HCT116 (cell line): ENCODE results near the gene ZNG1A. TPM values are rescaled to one million over a fixed set of nuclear protein-coding genes. Genes with fewer than 3 reads are reported as not detected.

ENCODE experiments used
- ATAC-seq: fragments of 200-7000 bp; cut with Tn5 transposase; 2 replicates; pipeline ENCODE4 v1.9.1; 2020; ENCODE audit warnings: mild to moderate bottlenecking, moderate library complexity
- BruUV-seq: library from RNA; stranded (reverse); fragments of 400-500 nt; replicated peaks from 2 replicates; lab custom pipeline; 2021; lab: Mats Ljungman, UMichigan
- CTCF ChIA-PET: fragments of 300-600 bp; sonication (Branson Sonifier 250); formaldehyde crosslinking; loops from one replicate; lab custom pipeline; 2021; ENCODE audit warnings: antibody characterized with exemption; lab: Charles Lee
- POLR2A ChIA-PET: fragments of 300-600, 350-600 bp; sonication (Branson Sonifier 250); formaldehyde crosslinking; loops from one replicate; lab custom pipeline; 2021; ENCODE audit warnings: antibody characterized with exemption; lab: Charles Lee
- RAD21 ChIA-PET, 2 experiments: fragments of 300-600 bp; sonication (Branson Sonifier 250); formaldehyde crosslinking; loops; one replicate each; lab custom pipeline; 2023; ENCODE audit warnings: low total read pairs in 2 of 2; ENCODE audit not compliant: uncharacterized antibody in 2 of 2, unreplicated experiment in 2 of 2, low non-redundant PET in 1 of 2; lab: Charles Lee
- DNase-seq: peaks from one replicate; pipeline ENCODE4 v3.0.0-alpha.2; 2010; ENCODE audit warnings: low read depth, low spot score
- H2AFZ ChIP-seq: fragments of 200-600 bp; shearing (Covaris generic), sonication (generic); 2 replicates; pipeline ENCODE4 v1.6.1; 2017; ENCODE audit warnings: low read depth, mixed run types, mixed read lengths, antibody characterized with exemption, low read length; ENCODE audit not compliant: poor library complexity, severe bottlenecking
- H3K27ac ChIP-seq: 2 replicates; pipeline ENCODE4 v1.5.1; 2012; ENCODE audit warnings: low read depth, low read length
- H3K27me3 ChIP-seq: fragments of 200-600 bp; sonication (generic); 2 replicates; pipeline ENCODE4 v1.6.1; 2016; ENCODE audit warnings: mixed run types, low read length, mixed read lengths; ENCODE audit not compliant: insufficient read depth
- H3K36me3 ChIP-seq, 2 experiments: fragments of 200-500 bp in 1 of 2; fragments of 200-600 bp in 1 of 2; sonication (Bioruptor generic) in 1 of 2; sonication (generic) in 1 of 2; 2 replicates each; pipeline versions ENCODE4 v1.5.1 to v1.6.1; 2014 to 2016; ENCODE audit warnings: low read length in 2 of 2, inconsistent platforms in 1 of 2, mixed read lengths in 1 of 2, mixed run types in 1 of 2; ENCODE audit not compliant: insufficient read depth in 2 of 2, control insufficient read depth in 1 of 2
- H3K4me1 ChIP-seq, 2 experiments: fragments of 200-600 bp in 1 of 2; sonication (generic) in 1 of 2; 2 replicates each; pipeline versions ENCODE4 v1.5.1 to v1.6.1; 2012 to 2017; ENCODE audit warnings: low read length in 2 of 2, inconsistent platforms in 1 of 2, mild to moderate bottlenecking in 1 of 2, mixed read lengths in 1 of 2, mixed run types in 1 of 2, moderate library complexity in 1 of 2; ENCODE audit not compliant: insufficient read depth in 2 of 2, control insufficient read depth in 1 of 2
- H3K4me2 ChIP-seq: fragments of 200-600 bp; sonication (generic); 2 replicates; pipeline ENCODE4 v1.6.1; 2017; ENCODE audit warnings: mixed run types, low read length, mixed read lengths
- H3K4me3 ChIP-seq, 2 experiments: fragments of 200-600 bp in 1 of 2; sonication (generic) in 1 of 2; replicated peaks in 1 of 2; 2 replicates each; pipeline ENCODE4 v1.5.1; 2011 to 2016; ENCODE audit warnings: low read length in 2 of 2, control low read depth in 1 of 2, low read depth in 1 of 2, mild to moderate bottlenecking in 1 of 2, mixed read lengths in 1 of 2, mixed run types in 1 of 2
- H3K79me2 ChIP-seq: fragments of 200-600 bp; sonication (generic); 2 replicates; pipeline ENCODE4 v1.6.1; 2017; ENCODE audit warnings: mild to moderate bottlenecking, mixed run types, low read length, moderate library complexity, mixed read lengths; ENCODE audit not compliant: insufficient read depth
- H3K9ac ChIP-seq: fragments of 200-600 bp; sonication (generic); 2 replicates; pipeline ENCODE4 v1.6.1; 2016; ENCODE audit warnings: low read length, mixed read lengths
- H3K9me2 ChIP-seq: fragments of 200-600 bp; sonication (generic), shearing (Covaris generic); 2 replicates; pipeline ENCODE4 v1.6.1; 2017; ENCODE audit warnings: mixed run types, mild to moderate bottlenecking, moderate library complexity; ENCODE audit not compliant: insufficient read depth
- H3K9me3 ChIP-seq, 2 experiments: fragments of 200-500 bp in 1 of 2; fragments of 200-600 bp in 1 of 2; sonication (Bioruptor generic) in 1 of 2; sonication (generic) in 1 of 2; 2 replicates each; pipeline ENCODE4 v1.6.1; 2014 to 2017; ENCODE audit warnings: low read length in 2 of 2, mixed read lengths in 2 of 2, inconsistent platforms in 1 of 2, low read depth in 1 of 2, mild to moderate bottlenecking in 1 of 2, mixed run types in 1 of 2, moderate library complexity in 1 of 2; ENCODE audit not compliant: control insufficient read depth in 1 of 2, insufficient read depth in 1 of 2
- H4K20me1 ChIP-seq: fragments of 200-600 bp; sonication (generic), shearing (Covaris generic); 2 replicates; pipeline ENCODE4 v1.6.1; 2017; ENCODE audit warnings: mixed run types, mild to moderate bottlenecking, moderate library complexity; ENCODE audit not compliant: insufficient read depth
- FOSL1 ChIP-seq: IDR thresholded peaks from 2 replicates; pipeline ENCODE4 v1.6.1; 2012; ENCODE audit warnings: low read depth
- JUND ChIP-seq: IDR thresholded peaks from 2 replicates; pipeline ENCODE4 v1.6.1; 2012
- POLR2A ChIP-seq: IDR thresholded peaks from 2 replicates; pipeline ENCODE4 v1.7.0; 2011; ENCODE audit warnings: borderline replicate concordance; ENCODE audit not compliant: insufficient read depth, insufficient read length; ENCODE audit errors: extremely low read depth
- RAD21 ChIP-seq: IDR thresholded peaks from 2 replicates; pipeline ENCODE4 v1.6.1; 2012; ENCODE audit warnings: low read depth, mild to moderate bottlenecking
- TCF7L2 ChIP-seq: IDR thresholded peaks from 2 replicates; pipeline ENCODE4 v1.7.0; 2011; ENCODE audit warnings: borderline replicate concordance, inconsistent platforms; ENCODE audit not compliant: insufficient read depth, insufficient read length; ENCODE audit errors: extremely low read depth
- intact Hi-C: fragments of 100-400 bp; cut with micrococcal nuclease; formaldehyde crosslinking; loops from 2 replicates; pipeline ENCODE4 v1.10.0; 2022
- total RNA-seq: library from RNA; stranded (reverse); gene quantifications from one replicate; pipeline ENCODE4 v1.2.1, GENCODE V29; 2021; ENCODE audit not compliant: unreplicated experiment
- TF ChIP-seq, protein P1 (sequence below): IDR thresholded peaks from 2 replicates; pipeline ENCODE4 v1.6.1; 2011; ENCODE audit warnings: mild to moderate bottlenecking, low read length, moderate library complexity; ENCODE audit not compliant: insufficient replicate concordance; ENCODE audit errors: extremely low read depth

The ZNG1A gene
- total RNA-seq, 1 experiment from 2014 or later, result 48.5 TPM

DNA sequence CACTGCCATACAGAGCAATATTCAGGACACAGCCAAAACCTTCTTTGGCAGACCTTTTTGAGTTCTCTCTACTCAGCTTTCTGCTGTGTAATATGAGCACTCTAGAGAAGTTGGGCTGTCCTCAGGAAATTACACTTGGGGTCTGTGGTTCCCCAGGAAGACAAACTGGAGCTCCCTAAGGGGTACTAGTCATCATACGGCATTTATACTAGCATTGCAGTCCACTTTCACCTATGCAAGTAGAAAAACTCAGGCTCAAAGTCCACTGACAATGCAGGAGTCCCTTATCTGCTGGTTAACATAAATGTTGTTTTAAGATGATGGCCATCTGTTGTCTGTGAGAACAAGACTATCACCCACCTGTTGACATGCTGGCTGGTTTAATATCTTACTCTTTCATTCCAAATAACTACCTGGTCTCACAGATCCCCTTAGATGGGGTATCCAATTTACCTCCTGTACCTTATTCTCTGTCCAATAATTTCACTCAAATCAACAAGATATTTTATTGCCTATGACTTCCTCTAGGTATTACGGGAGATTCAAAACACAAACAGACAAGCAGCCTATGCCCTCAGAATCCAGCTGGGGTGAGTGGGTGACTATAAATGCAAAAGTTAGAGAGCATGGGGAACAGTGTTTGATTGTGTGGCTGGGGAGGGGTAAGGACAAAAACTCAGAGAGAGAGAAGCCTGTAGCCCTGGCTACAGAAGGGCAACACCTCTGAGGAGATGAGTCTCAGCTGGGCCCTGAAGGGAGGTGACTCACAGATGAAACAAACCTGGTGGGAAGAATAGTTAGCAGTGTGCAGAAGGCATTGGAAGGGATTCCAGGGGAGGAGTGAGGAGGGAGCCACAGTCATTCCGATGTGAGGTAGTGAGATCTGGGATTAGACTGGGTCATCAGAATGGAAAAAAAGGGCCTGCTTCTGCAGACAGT is 46.0 kb upstream of the ZNG1A start:
- ChIA-PET RAD21 (no interaction called here), POLR2A (no interaction called here), CTCF (no interaction called here)
- no TSS peak for BruUV-seq
- no peak for DNase-seq
- Histone ChIP-seq H3K9ac (no peak overlapping the region), H3K4me1 (no peaks in the 10 kb centered on the region), H3K27me3 (peaks cover 10% of the 10 kb centered on the region; the same call in 1 of the 2 replicates), H3K79me2 (no peaks in the 10 kb centered on the region), H3K36me3 (no peaks in the 10 kb centered on the region), H3K9me3 (no peaks in the 10 kb centered on the region), H2AFZ (no peak overlapping the region), H4K20me1 (no peaks in the 10 kb centered on the region), H3K4me2 (no peak overlapping the region), H3K4me3 (no peak overlapping the region), H3K9me2 (no peaks in the 10 kb centered on the region), H3K27ac (no peak overlapping the region)
- intact Hi-C loops, result no loop called here
- peak; percentile 30; the same call in 1 of the 2 replicates for ATAC-seq
- TF ChIP-seq JUND, result no peak
- 0 out of 2 replicates have a peak, but pooled peaks have one; percentile 7 for TF ChIP-seq FOSL1
- no peak for TF ChIP-seq POLR2A
- TF ChIP-seq TCF7L2, result no peak
- TF ChIP-seq, protein P1, sequence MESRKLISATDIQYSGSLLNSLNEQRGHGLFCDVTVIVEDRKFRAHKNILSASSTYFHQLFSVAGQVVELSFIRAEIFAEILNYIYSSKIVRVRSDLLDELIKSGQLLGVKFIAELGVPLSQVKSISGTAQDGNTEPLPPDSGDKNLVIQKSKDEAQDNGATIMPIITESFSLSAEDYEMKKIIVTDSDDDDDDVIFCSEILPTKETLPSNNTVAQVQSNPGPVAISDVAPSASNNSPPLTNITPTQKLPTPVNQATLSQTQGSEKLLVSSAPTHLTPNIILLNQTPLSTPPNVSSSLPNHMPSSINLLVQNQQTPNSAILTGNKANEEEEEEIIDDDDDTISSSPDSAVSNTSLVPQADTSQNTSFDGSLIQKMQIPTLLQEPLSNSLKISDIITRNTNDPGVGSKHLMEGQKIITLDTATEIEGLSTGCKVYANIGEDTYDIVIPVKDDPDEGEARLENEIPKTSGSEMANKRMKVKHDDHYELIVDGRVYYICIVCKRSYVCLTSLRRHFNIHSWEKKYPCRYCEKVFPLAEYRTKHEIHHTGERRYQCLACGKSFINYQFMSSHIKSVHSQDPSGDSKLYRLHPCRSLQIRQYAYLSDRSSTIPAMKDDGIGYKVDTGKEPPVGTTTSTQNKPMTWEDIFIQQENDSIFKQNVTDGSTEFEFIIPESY, result no peak
- TF ChIP-seq RAD21, result no peak
